H1 (cell line): ENCODE data around the gene NDUFB5. TPM values are rescaled to one million over a fixed set of nuclear protein-coding genes. Genes with fewer than 3 reads are reported as not detected.

Experiments
- ATF2 ChIP-seq: IDR thresholded peaks from 2 replicates; pipeline ENCODE4 v1.6.1; 2012; ENCODE audit warnings: low read length, inconsistent platforms
- CBX5 ChIP-seq: fragments of 300-800, 300-1000 bp; sonication (generic); IDR thresholded peaks from 2 replicates; pipeline ENCODE4 v1.7.1; 2016; ENCODE audit warnings: antibody characterized with exemption, low read length, low read depth
- CEBPB ChIP-seq: IDR thresholded peaks from 2 replicates; pipeline ENCODE4 v1.6.1; 2012; ENCODE audit warnings: low read depth, low read length
- CHD1 ChIP-seq: IDR thresholded peaks from 2 replicates; pipeline ENCODE4 v1.6.1; 2012; ENCODE audit warnings: low read depth, low read length, improper control_type of control experiment
- CTCF ChIP-seq, 3 experiments: IDR thresholded peaks; 1 replicate in 2 of 3; 2 replicates in 1 of 3; pipeline versions ENCODE4 v1.5.1 to v1.6.1; 2011; ENCODE audit warnings: low read length in 3 of 3, mild to moderate bottlenecking in 3 of 3, inconsistent platforms in 2 of 3, low read depth in 1 of 3, moderate library complexity in 1 of 3; ENCODE audit not compliant: insufficient read depth in 1 of 3; ENCODE audit errors: control extremely low read depth in 1 of 3
- EGR1 ChIP-seq: IDR thresholded peaks from 2 replicates; pipeline ENCODE4 v1.6.1; 2011; ENCODE audit warnings: low read depth, low read length, borderline replicate concordance
- FOSL1 ChIP-seq: IDR thresholded peaks from 2 replicates; pipeline ENCODE4 v1.6.1; 2011; ENCODE audit warnings: mild to moderate bottlenecking, low read depth, low read length, moderate library complexity; ENCODE audit not compliant: insufficient read depth
- GABPA ChIP-seq: IDR thresholded peaks from 2 replicates; pipeline ENCODE4 v1.6.1; 2011; ENCODE audit warnings: mild to moderate bottlenecking, low read length, moderate library complexity, borderline replicate concordance; ENCODE audit not compliant: insufficient read depth
- HDAC6 ChIP-seq: IDR thresholded peaks from one replicate; pipeline ENCODE4 v1.7.1; 2012; ENCODE audit warnings: low read depth, mild to moderate bottlenecking, inconsistent platforms, low read length, moderate library complexity
- JUN ChIP-seq: IDR thresholded peaks from 2 replicates; pipeline ENCODE4 v1.6.1; 2011; ENCODE audit warnings: low read depth, mild to moderate bottlenecking, improper control_type of control experiment, low read length
- KDM4A ChIP-seq: IDR thresholded peaks from one replicate; pipeline ENCODE4 v1.7.1; 2012; ENCODE audit warnings: low read depth, mild to moderate bottlenecking, moderate library complexity, low read length, inconsistent platforms; ENCODE audit not compliant: severe bottlenecking
- NANOG ChIP-seq: IDR thresholded peaks from 2 replicates; pipeline ENCODE4 v1.6.1; 2011; ENCODE audit warnings: low read length, low read depth, mild to moderate bottlenecking, inconsistent platforms; ENCODE audit not compliant: insufficient read depth, poor library complexity, severe bottlenecking
- NRF1 ChIP-seq: IDR thresholded peaks from 2 replicates; pipeline ENCODE4 v1.6.1; 2011; ENCODE audit warnings: mild to moderate bottlenecking, low read depth, low read length, improper control_type of control experiment
- POLR2A ChIP-seq, 2 experiments: IDR thresholded peaks; 1 replicate in 1 of 2; 2 replicates in 1 of 2; pipeline ENCODE4 v1.6.1; 2011; ENCODE audit warnings: low read depth in 2 of 2, low read length in 2 of 2, mild to moderate bottlenecking in 2 of 2; ENCODE audit errors: control extremely low read depth in 1 of 2
- RBBP5 ChIP-seq: IDR thresholded peaks from 2 replicates; pipeline ENCODE4 v1.7.1; 2012; ENCODE audit warnings: low read depth, mild to moderate bottlenecking, inconsistent platforms, low read length, moderate library complexity, borderline replicate concordance
- RFX5 ChIP-seq: IDR thresholded peaks from 2 replicates; pipeline ENCODE4 v1.6.1; 2011; ENCODE audit warnings: low read depth, low read length, improper control_type of control experiment, borderline replicate concordance
- RXRA ChIP-seq: IDR thresholded peaks from 2 replicates; pipeline ENCODE4 v1.6.1; 2011; ENCODE audit warnings: low read depth, mild to moderate bottlenecking, low read length, moderate library complexity; ENCODE audit not compliant: insufficient read depth
- SIRT6 ChIP-seq: IDR thresholded peaks from one replicate; pipeline ENCODE4 v1.7.1; 2012; ENCODE audit warnings: low read length, inconsistent platforms
- TAF1 ChIP-seq: IDR thresholded peaks from 2 replicates; pipeline ENCODE4 v1.6.1; 2011; ENCODE audit warnings: mild to moderate bottlenecking, low read depth, low read length
- TBP ChIP-seq: IDR thresholded peaks from 2 replicates; pipeline ENCODE4 v1.6.1; 2011; ENCODE audit warnings: low read depth, low read length, improper control_type of control experiment
- polyA plus RNA-seq, 7 experiments: library from polyadenylated mRNA; depleted of rRNA in 3 of 7; stranded (reverse) in 5 of 7; unstranded in 2 of 7; fragments of >200 nt in 5 of 7; fragments of 200-250 nt in 2 of 7; gene quantifications; 1 replicate in 5 of 7; 2 replicates in 1 of 7; 4 replicates in 1 of 7; pipeline versions ENCODE4 v1.2.1 to v1.2.3, GENCODE V29; 2011 to 2013; ENCODE audit warnings: missing spikeins in 2 of 7, mixed read lengths in 2 of 7
- total RNA-seq: library from RNA; stranded (reverse); fragmentation: NEBNext Ultra II Directional; extraction: Animal tissue kit (Norgen Biotek cat#: 25700); gene quantifications from 2 replicates; pipeline ENCODE4 v1.2.1, GENCODE V29; 2021
- TF ChIP-seq, protein P1 (sequence below): IDR thresholded peaks from 2 replicates; pipeline ENCODE4 v1.6.1; 2012; ENCODE audit warnings: inconsistent platforms

The NDUFB5 gene
- total and polyA plus RNA-seq, 2 of the 8 experiments (the other 6 are each of a cell fraction or from before 2014, with no cell fraction given): 46.1 to 85.8 TPM

DNA sequence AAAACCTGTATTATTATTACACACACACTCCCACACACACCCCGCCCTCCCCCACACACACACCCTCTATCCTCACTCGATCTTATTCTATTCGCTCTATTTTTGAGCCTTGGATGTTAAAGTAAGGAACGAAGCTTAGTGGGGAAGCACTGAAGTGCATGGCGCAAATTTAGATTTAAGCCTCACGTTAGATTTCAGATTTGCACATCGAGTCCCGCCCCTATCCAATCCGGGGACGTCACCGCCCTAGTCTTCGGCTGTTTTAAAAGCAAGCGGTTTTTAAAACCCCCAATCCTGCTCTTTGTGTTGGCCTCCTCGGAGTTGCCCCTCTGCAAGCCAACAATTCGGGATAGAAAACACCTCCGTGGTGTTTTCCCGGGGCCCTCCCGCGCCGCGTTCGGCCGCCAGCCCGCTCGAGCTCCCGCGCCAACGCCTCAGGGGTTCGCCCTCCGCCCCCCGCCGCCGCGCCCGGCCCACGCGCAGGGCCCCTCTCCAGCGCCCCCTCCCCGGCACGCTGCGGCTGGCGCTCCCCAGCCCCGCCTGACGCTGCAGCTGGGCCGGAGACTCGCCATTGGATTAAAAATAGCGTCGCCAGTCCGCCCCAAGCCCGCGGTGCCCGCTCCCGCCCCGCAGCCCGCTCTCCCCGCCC, 48.0 kb downstream of the NDUFB5 start, which contains the start of gene USP13 (continued):
- peak; percentile 66; the same call in 1 of the 2 replicates for TF ChIP-seq TBP
- TF ChIP-seq GABPA: no peak
- no peak for TF ChIP-seq RFX5
- TF ChIP-seq HDAC6: no peak
- TF ChIP-seq CBX5: no peak
- no peak for TF ChIP-seq NRF1
- TF ChIP-seq CTCF (IDR thresholded peaks at IDR 0.05; ENCODE audit: control extremely low read depth in 1 of 3, insufficient read depth in 1 of 3, low read depth in 1 of 3, low read length in 3 of 3): no peak
- no peak for TF ChIP-seq NANOG
- TF ChIP-seq JUN: no peak
- TF ChIP-seq EGR1: peak; percentile 27; the same call in 1 of the 2 replicates
- TF ChIP-seq CEBPB: no peak
- TF ChIP-seq RBBP5: no peak
- TF ChIP-seq RXRA: no peak
- TF ChIP-seq KDM4A: peak; percentile 60
- TF ChIP-seq TAF1: peak; percentile 33
- TF ChIP-seq CHD1: no peak
- TF ChIP-seq SIRT6: no peak
- TF ChIP-seq ATF2: no peak
- no peak for TF ChIP-seq FOSL1
- TF ChIP-seq, protein P1, sequence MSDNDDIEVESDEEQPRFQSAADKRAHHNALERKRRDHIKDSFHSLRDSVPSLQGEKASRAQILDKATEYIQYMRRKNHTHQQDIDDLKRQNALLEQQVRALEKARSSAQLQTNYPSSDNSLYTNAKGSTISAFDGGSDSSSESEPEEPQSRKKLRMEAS: no peak; the same call in 1 of the 2 replicates
- peak in 1 of 2 experiments; percentile 38; a peak in 2 of 3 replicates for TF ChIP-seq POLR2A (IDR thresholded peaks at IDR 0.05; ENCODE audit: control extremely low read depth in 1 of 2, low read depth in 2 of 2, low read length in 2 of 2)
